B cell (primary cell): ENCODE measurements around the gene TIMM21. TPM values are rescaled to one million over a fixed set of nuclear protein-coding genes. Genes with fewer than 3 reads are reported as not detected.

Experiments used
- ATAC-seq: fragments of 200-7000 bp; cut with Tn5 transposase; one replicate; pipeline ENCODE4 v1.10.0; 2021; ENCODE audit warnings: low read depth, mild to moderate bottlenecking, moderate number of reproducible peaks, moderate library complexity
- CTCF ChIA-PET: fragments of 350-600 bp; sonication (Branson Sonifier 250); formaldehyde crosslinking; loops from one replicate; lab custom pipeline; 2021; ENCODE audit warnings: antibody characterized with exemption, inconsistent platforms; lab: Charles Lee
- POLR2A ChIA-PET: fragments of 350-600 bp; sonication (Branson Sonifier 250); formaldehyde crosslinking; loops from one replicate; lab custom pipeline; 2021; ENCODE audit warnings: antibody characterized with exemption; lab: Charles Lee
- DNase-seq: peaks from one replicate; pipeline ENCODE4 v3.0.0; 2013
- H2AFZ ChIP-seq: 2 replicates; pipeline ENCODE4 v1.6.1; 2012; ENCODE audit warnings: mild to moderate bottlenecking, low read depth, low read length; ENCODE audit not compliant: insufficient read depth, poor library complexity, severe bottlenecking
- H3K27ac ChIP-seq, 2 donors: 1 replicate in 1 of 2; 2 replicates in 1 of 2; pipeline ENCODE4 v1.5.1; 2012 to 2013; ENCODE audit warnings: low read length in 2 of 2, mild to moderate bottlenecking in 2 of 2, moderate library complexity in 1 of 2
- H3K27me3 ChIP-seq, 4 experiments: fragments of 200-600 bp in 1 of 4; sonication (generic) in 1 of 4; replicated peaks in 1 of 4; 1 replicate in 2 of 4; 2 replicates in 2 of 4; pipeline versions ENCODE4 v1.6.1 to v1.7.0; 2013 to 2016; ENCODE audit warnings: low read length in 3 of 4, mild to moderate bottlenecking in 2 of 4, mixed read lengths in 1 of 4, moderate library complexity in 1 of 4; ENCODE audit not compliant: insufficient read depth in 4 of 4, control insufficient read depth in 3 of 4; ENCODE audit errors: control extremely low read depth in 1 of 4
- H3K36me3 ChIP-seq, 2 experiments: replicated peaks in 1 of 2; 1 replicate in 1 of 2; 2 replicates in 1 of 2; pipeline versions ENCODE4 v1.6.1 to v1.7.1; 2013; ENCODE audit warnings: low read length in 1 of 2; ENCODE audit not compliant: insufficient read depth in 2 of 2, control insufficient read depth in 1 of 2; ENCODE audit errors: control extremely low read depth in 1 of 2, extremely low read depth in 1 of 2
- H3K4me1 ChIP-seq, 2 donors: fragments of 200-600 bp in 1 of 2; sonication (generic) in 1 of 2; 1 replicate in 1 of 2; 2 replicates in 1 of 2; pipeline versions ENCODE4 v1.5.1 to v1.6.1; 2013 to 2017; ENCODE audit warnings: low read length in 2 of 2; ENCODE audit not compliant: control insufficient read depth in 2 of 2, insufficient read depth in 2 of 2
- H3K4me2 ChIP-seq: replicated peaks from 2 replicates; pipeline ENCODE3; 2012; ENCODE audit warnings: mild to moderate bottlenecking, low read depth, low read length; ENCODE audit not compliant: poor library complexity, severe bottlenecking
- H3K4me3 ChIP-seq, 5 experiments: fragments of 200-600 bp in 1 of 5; sonication (generic) in 1 of 5; 1 replicate in 3 of 5; 2 replicates in 2 of 5; pipeline versions ENCODE4 v1.5.1 to v1.7.0; 2011 to 2016; ENCODE audit warnings: low read length in 4 of 5, mild to moderate bottlenecking in 4 of 5, low read depth in 2 of 5, control low read depth in 1 of 5, moderate library complexity in 1 of 5; ENCODE audit not compliant: insufficient read depth in 1 of 5; ENCODE audit errors: control extremely low read depth in 1 of 5, extremely low read depth in 1 of 5
- H3K79me2 ChIP-seq: fragments of 200-600 bp; sonication (generic); one replicate; pipeline ENCODE4 v1.6.0; 2016; ENCODE audit warnings: low read length; ENCODE audit not compliant: control insufficient read depth, insufficient read depth
- H3K9ac ChIP-seq: fragments of 200-600 bp; sonication (generic); 2 replicates; pipeline ENCODE4 v1.6.1; 2017; ENCODE audit warnings: mild to moderate bottlenecking, low read length, moderate library complexity
- H3K9me3 ChIP-seq, 3 donors: one replicate each; pipeline versions ENCODE4 v1.6.1 to v1.7.1; 2013; ENCODE audit warnings: low read length in 2 of 3; ENCODE audit not compliant: control insufficient read depth in 2 of 3, insufficient read depth in 1 of 3; ENCODE audit errors: control extremely low read depth in 1 of 3
- H4K20me1 ChIP-seq: 2 replicates; pipeline ENCODE4 v1.6.0; 2012; ENCODE audit warnings: mild to moderate bottlenecking, low read length; ENCODE audit not compliant: insufficient read depth, control insufficient read depth, poor library complexity, severe bottlenecking
- H3K27ac Mint-ChIP-seq: one replicate; pipeline ENCODE4 v1.8.0; 2021; ENCODE audit warnings: mixed read lengths
- H3K27me3 Mint-ChIP-seq: one replicate; pipeline ENCODE4 v1.8.0; 2021; ENCODE audit warnings: mixed read lengths
- H3K4me1 Mint-ChIP-seq: one replicate; pipeline ENCODE4 v1.8.0; 2021; ENCODE audit warnings: mixed read lengths
- H3K4me3 Mint-ChIP-seq: one replicate; pipeline ENCODE4 v1.8.0; 2021; ENCODE audit warnings: mixed read lengths
- H3K9me3 Mint-ChIP-seq: one replicate; pipeline ENCODE4 v1.8.0; 2022; ENCODE audit warnings: mixed read lengths; ENCODE audit not compliant: insufficient read depth
- CTCF ChIP-seq: fragments of 200-600 bp; IDR thresholded peaks from one replicate; pipeline ENCODE4 v1.8.0; 2022; ENCODE audit warnings: antibody characterized with exemption, mild to moderate bottlenecking
- EZH2 ChIP-seq: IDR thresholded peaks from 2 replicates; pipeline ENCODE4 v1.6.1; 2012; ENCODE audit warnings: borderline replicate concordance, low read depth, mild to moderate bottlenecking, moderate library complexity, low read length; ENCODE audit not compliant: insufficient read depth, poor library complexity, severe bottlenecking
- WGBS: methylation state at CpG from one replicate; pipeline ENCODE4 v1.1.5; 2013; ENCODE audit warnings: missing lambda C conversion rate; ENCODE audit not compliant: insufficient coverage; 5-methylcytosine and 5-hydroxymethylcytosine counted together
- intact Hi-C: fragments of 100-400 bp; cut with micrococcal nuclease; formaldehyde crosslinking; loops from one replicate; pipeline ENCODE4 v1.10.0; 2022
- polyA plus RNA-seq: library from polyadenylated mRNA; depleted of rRNA; stranded (reverse); fragments of >200 nt; gene quantifications from 2 replicates; pipeline ENCODE4 v1.2.3, GENCODE V29; 2012
- total RNA-seq, 2 donors: library from RNA; stranded (reverse); fragments of 120-200 nt in 1 of 2; gene quantifications; 1 replicate in 1 of 2; 2 replicates in 1 of 2; pipeline versions ENCODE4 v1.2.3 to v1.2.4, GENCODE V29; 2013 to 2022

TIMM21 gene
- total and polyA plus RNA-seq, 2 donors (not counting 1 experiment from before 2014, with no cell fraction given): 22.9 to 25.0 TPM

- DNase-seq (no peak), ATAC-seq (no peak)
- CTCF ChIA-PET: interaction anchor here (1.0 to 1.3 kb wide), 2 partner anchors 12 to 159 kb away, joined by 4 read pairs; no protein-coding TSS in a partner anchor
- no peaks in the 10 kb centered on the region for H3K79me2 ChIP-seq
- H3K27ac ChIP-seq: no peak overlapping the region
- peaks cover 34% of the 10 kb centered on the region for H3K27me3 Mint-ChIP-seq
- H3K4me3 Mint-ChIP-seq: no peak overlapping the region
- H3K9me3 Mint-ChIP-seq: no peaks in the 10 kb centered on the region
- H3K4me2 ChIP-seq: no peak overlapping the region
- no peaks in the 10 kb centered on the region for H3K9me3 ChIP-seq
- H3K4me1 Mint-ChIP-seq: no peaks in the 10 kb centered on the region
- H4K20me1 ChIP-seq: no peaks in the 10 kb centered on the region
- H3K27me3 ChIP-seq: peaks cover 0 to 19% (median 1%) of the 10 kb centered on the region in 4 experiments
- TF ChIP-seq CTCF: no peak
- no peak for TF ChIP-seq EZH2
- POLR2A ChIA-PET: interaction anchor here (0.8 kb wide), 1 partner anchor 140 kb away, joined by 3 read pairs; no protein-coding TSS in a partner anchor
- H3K4me1 ChIP-seq: no peaks in the 10 kb centered on the region
- H2AFZ ChIP-seq: no peak overlapping the region
- 67% methylated on average over 3 of the region's 3 CpGs for WGBS
- no peaks in the 10 kb centered on the region for H3K36me3 ChIP-seq
- H3K27ac Mint-ChIP-seq: no peak overlapping the region
- intact Hi-C loops: no loop called here
- H3K4me3 ChIP-seq: no peak overlapping the region
- no peak overlapping the region for H3K9ac ChIP-seq
These were observed 34.8 kb downstream of the TIMM21 start for GRCh38 chr18:74183130-74183529.

GRCh38 chr18:74184875-74185274, 36.6 kb downstream of the TIMM21 start:
- ChIA-PET CTCF (interaction anchor here (0.8 to 1.2 kb wide), 2 partner anchors 10 to 309 kb away, joined by 3 read pairs; no protein-coding TSS in a partner anchor), POLR2A (no interaction called here)
- peaks cover 38% of the 10 kb centered on the region for H3K27me3 Mint-ChIP-seq
- intact Hi-C loops: no loop called here
- Histone ChIP-seq H3K9me3 (no peaks in the 10 kb centered on the region), H3K79me2 (no peaks in the 10 kb centered on the region), H3K27me3 (peaks cover 0 to 23% (median 0%) of the 10 kb centered on the region in 4 experiments), H3K36me3 (no peaks in the 10 kb centered on the region), H3K27ac (no peak overlapping the region), H3K4me2 (no peak overlapping the region), H3K9ac (no peak overlapping the region), H2AFZ (no peak overlapping the region), H4K20me1 (no peaks in the 10 kb centered on the region), H3K4me1 (no peaks in the 10 kb centered on the region), H3K4me3 (no peak overlapping the region)
- H3K27ac Mint-ChIP-seq: no peak overlapping the region
- no peak for DNase-seq
- TF ChIP-seq CTCF (no peak), EZH2 (no peak)
- ATAC-seq: no peak
- no peaks in the 10 kb centered on the region for H3K9me3 Mint-ChIP-seq
- WGBS: 96% methylated on average over 3 of the region's 3 CpGs
- no peak overlapping the region for H3K4me3 Mint-ChIP-seq
- H3K4me1 Mint-ChIP-seq: no peaks in the 10 kb centered on the region
